Loucy (cell line): ENCODE measurements around the gene INPP5J.
"Not testable (repeated sequence)": the region's sequence is repeated elsewhere in the genome, so short reads cannot be mapped to it uniquely, and the experiment has no call there.

Source experiments
- H2AFZ ChIP-seq: fragments of 200-600 bp; sonication (generic); 2 replicates; pipeline ENCODE4 v1.6.0; 2016; ENCODE audit warnings: antibody characterized with exemption, mild to moderate bottlenecking, low read length, moderate library complexity
- H3F3A ChIP-seq: fragments of 200-600 bp; 2 replicates; pipeline ENCODE4 v1.6.0; 2016; ENCODE audit warnings: antibody characterized with exemption, low read depth, mild to moderate bottlenecking
- H3K27me3 ChIP-seq: fragments of 200-600 bp; sonication (generic); 2 replicates; pipeline ENCODE4 v1.6.1; 2014; ENCODE audit warnings: low read length, mild to moderate bottlenecking; ENCODE audit not compliant: insufficient read depth, poor library complexity, severe bottlenecking
- H3K36me3 ChIP-seq: fragments of 200-600 bp; sonication (generic); 2 replicates; pipeline ENCODE4 v1.6.1; 2016; ENCODE audit warnings: low read length; ENCODE audit not compliant: insufficient read depth
- H3K4me1 ChIP-seq: fragments of 200-600 bp; sonication (generic); 2 replicates; pipeline ENCODE4 v1.5.1; 2014; ENCODE audit warnings: low read length, mild to moderate bottlenecking; ENCODE audit not compliant: insufficient read depth, poor library complexity, severe bottlenecking
- H3K4me2 ChIP-seq: fragments of 200-600 bp; sonication (generic); 2 replicates; pipeline ENCODE4 v1.6.0; 2014; ENCODE audit warnings: antibody characterized with exemption, low read length, low read depth, mild to moderate bottlenecking; ENCODE audit not compliant: poor library complexity, severe bottlenecking
- H3K4me3 ChIP-seq: fragments of 200-600 bp; sonication (generic); 2 replicates; pipeline ENCODE4 v1.5.1; 2014; ENCODE audit warnings: low read length, mild to moderate bottlenecking, mixed read lengths; ENCODE audit not compliant: poor library complexity, severe bottlenecking
- H3K79me2 ChIP-seq: fragments of 200-600 bp; sonication (generic); 2 replicates; pipeline ENCODE4 v1.6.1; 2014; ENCODE audit warnings: low read length; ENCODE audit not compliant: insufficient read depth
- H3K9ac ChIP-seq: fragments of 200-600 bp; sonication (generic); 2 replicates; pipeline ENCODE4 v1.6.0; 2014; ENCODE audit warnings: mild to moderate bottlenecking, low read depth, low read length, moderate library complexity; ENCODE audit not compliant: poor library complexity, severe bottlenecking
- H3K9me2 ChIP-seq: fragments of 200-600 bp; sonication (generic); replicated peaks from 2 replicates; pipeline ENCODE4 v1.6.1; 2016; ENCODE audit warnings: low read depth, low read length, mixed read lengths
- H3K9me3 ChIP-seq: fragments of 200-600 bp; sonication (generic); 2 replicates; pipeline ENCODE4 v1.6.1; 2014; ENCODE audit warnings: mild to moderate bottlenecking, antibody characterized with exemption, low read length, low read depth; ENCODE audit not compliant: insufficient read depth
- H4K20me1 ChIP-seq: fragments of 200-600 bp; sonication (generic); 2 replicates; pipeline ENCODE4 v1.6.0; 2014; ENCODE audit warnings: antibody characterized with exemption, low read length, mild to moderate bottlenecking; ENCODE audit not compliant: insufficient read depth, poor library complexity, severe bottlenecking
- CTCF ChIP-seq: fragments of 200-600 bp; sonication (generic); conservative IDR thresholded peaks from 2 replicates; pipeline ENCODE4 v1.5.1; 2014; ENCODE audit warnings: mild to moderate bottlenecking, antibody characterized with exemption, low read length
- EZH2phosphoT487 ChIP-seq: fragments of 200-600 bp; IDR thresholded peaks from 2 replicates; pipeline ENCODE4 v1.6.1; 2018; ENCODE audit warnings: antibody characterized with exemption, mild to moderate bottlenecking, moderate library complexity, borderline replicate concordance

The INPP5J gene

DNA sequence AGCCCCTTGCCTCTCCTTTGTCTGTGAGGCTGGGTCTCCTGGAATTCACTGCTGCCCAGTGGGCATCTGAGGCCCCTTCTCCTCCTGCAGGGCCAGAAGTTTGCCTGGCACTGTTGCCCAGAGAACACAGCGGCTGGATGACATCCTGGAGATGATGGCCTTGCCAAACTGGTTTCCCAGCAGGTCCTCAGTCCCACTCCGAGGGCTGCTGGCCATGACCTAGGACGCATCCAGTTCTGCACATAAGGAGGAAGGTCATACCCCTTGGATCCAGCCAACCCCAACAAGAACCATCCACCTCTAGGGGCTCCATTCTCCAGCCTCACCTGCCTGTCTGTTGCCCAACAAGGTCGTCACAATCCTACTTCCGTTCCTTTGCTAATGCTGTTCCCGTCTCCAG lies 45.1 kb upstream of the INPP5J start:
- no peaks in the 10 kb centered on the region for H3K36me3 ChIP-seq
- H3K4me2 ChIP-seq: no peak overlapping the region
- H3K4me3 ChIP-seq: no peak overlapping the region
- no peak overlapping the region for H3K9ac ChIP-seq
- H3K9me2 ChIP-seq: no peaks in the 10 kb centered on the region
- H3F3A ChIP-seq: no peaks in the 10 kb centered on the region
- no peak overlapping the region for H2AFZ ChIP-seq
- peaks cover 14% of the 10 kb centered on the region for H3K79me2 ChIP-seq
- TF ChIP-seq CTCF (no peak), EZH2phosphoT487 (no peak)
- no peaks in the 10 kb centered on the region for H3K9me3 ChIP-seq
- H4K20me1 ChIP-seq: peaks cover 13% of the 10 kb centered on the region
- H3K4me1 ChIP-seq: peaks cover 11% of the 10 kb centered on the region
- no peaks in the 10 kb centered on the region for H3K27me3 ChIP-seq

DNA sequence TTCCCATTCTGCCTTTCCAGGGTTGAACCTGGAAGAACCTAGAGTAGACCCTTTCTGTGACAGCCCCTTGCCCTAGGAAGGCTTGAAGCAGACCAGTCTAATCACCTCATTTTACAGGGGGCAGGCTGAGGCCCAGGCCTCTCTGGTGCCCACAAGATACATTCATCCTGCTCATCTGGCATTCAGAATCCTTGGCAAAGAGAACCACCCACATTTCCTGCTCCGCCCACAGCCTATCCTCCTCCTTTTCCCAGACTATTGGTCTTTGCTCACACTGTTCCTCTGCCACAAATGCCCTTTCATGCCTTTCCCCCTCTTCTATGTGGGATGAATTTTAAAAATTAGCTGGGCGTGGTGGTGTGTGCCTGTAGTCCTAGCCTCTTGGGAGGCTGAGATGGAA lies 44.4 kb upstream of the INPP5J start:
- Histone ChIP-seq H3K4me1 (peaks cover 18% of the 10 kb centered on the region), H4K20me1 (peaks cover 18% of the 10 kb centered on the region), H3K79me2 (peaks cover 21% of the 10 kb centered on the region)
- H2AFZ ChIP-seq, H3K9me2 ChIP-seq, H3K4me3 ChIP-seq, H3K9me3 ChIP-seq, H3K9ac ChIP-seq, H3K4me2 ChIP-seq, H3F3A ChIP-seq, H3K36me3 ChIP-seq, H3K27me3 ChIP-seq: not testable (repeated sequence)

GRCh38 chr22:31079095-31079642 lies 43.6 kb upstream of the INPP5J start:
- H3K27me3 ChIP-seq: no peaks in the 10 kb centered on the region
- H3K4me1 ChIP-seq: peaks cover 24% of the 10 kb centered on the region
- no peak overlapping the region for H3K9ac ChIP-seq
- H3K9me2 ChIP-seq: no peaks in the 10 kb centered on the region
- H4K20me1 ChIP-seq: peaks cover 18% of the 10 kb centered on the region
- H3K36me3 ChIP-seq: no peaks in the 10 kb centered on the region
- no peak overlapping the region for H3K4me2 ChIP-seq
- no peaks in the 10 kb centered on the region for H3K9me3 ChIP-seq
- no peaks in the 10 kb centered on the region for H3F3A ChIP-seq
- H3K79me2 ChIP-seq: peaks cover 29% of the 10 kb centered on the region
- H3K4me3 ChIP-seq: no peak overlapping the region
- H2AFZ ChIP-seq: no peak overlapping the region
- no peak for TF ChIP-seq EZH2phosphoT487
- TF ChIP-seq CTCF: no peak

DNA sequence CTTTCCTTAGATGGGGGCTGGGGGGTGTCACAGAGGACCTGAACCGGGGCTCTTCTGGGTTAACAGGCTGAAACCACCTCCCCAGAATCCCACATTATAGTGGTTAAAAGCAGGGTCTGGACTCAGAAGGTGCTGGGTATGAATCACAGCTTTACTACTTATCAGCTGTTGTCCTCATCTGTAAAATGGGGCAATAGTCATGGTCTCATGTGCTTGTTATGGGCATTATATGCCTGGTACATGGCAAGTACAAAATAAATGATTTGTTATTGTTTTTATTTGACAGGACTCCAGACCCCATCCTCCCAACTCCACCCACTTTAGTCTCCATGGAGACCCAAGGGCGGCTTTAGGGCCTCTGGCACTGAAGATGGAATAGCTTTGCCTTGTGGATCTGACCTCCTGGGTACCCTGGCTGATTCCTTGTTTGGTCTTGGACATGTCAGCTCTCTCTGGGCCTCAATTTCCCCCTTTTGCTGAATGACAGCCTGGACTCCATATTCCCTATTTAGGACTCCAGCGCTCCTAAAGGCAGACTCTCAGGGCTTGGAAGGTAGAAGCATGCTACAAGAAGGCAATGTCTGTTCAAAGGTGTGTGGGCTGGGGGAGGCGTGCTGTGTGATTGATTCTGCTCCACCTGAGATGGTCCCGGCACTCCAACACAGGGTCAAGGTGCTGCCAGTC lies 42.5 kb upstream of the INPP5J start:
- H3K9me2 ChIP-seq: no peaks in the 10 kb centered on the region
- no peaks in the 10 kb centered on the region for H3K27me3 ChIP-seq
- TF ChIP-seq CTCF (no peak), EZH2phosphoT487 (no peak)
- H3K4me2 ChIP-seq: peak overlapping the region; percentile 91
- peaks cover 33% of the 10 kb centered on the region for H3K79me2 ChIP-seq
- H3K36me3 ChIP-seq: no peaks in the 10 kb centered on the region
- no peaks in the 10 kb centered on the region for H3K9me3 ChIP-seq
- H3K4me3 ChIP-seq: peak overlapping the region; percentile 98
- H3K9ac ChIP-seq: peak overlapping the region; percentile 84
- no peaks in the 10 kb centered on the region for H3F3A ChIP-seq
- peaks cover 18% of the 10 kb centered on the region for H4K20me1 ChIP-seq
- H3K4me1 ChIP-seq: peaks cover 28% of the 10 kb centered on the region
- H2AFZ ChIP-seq: peak overlapping the region; percentile 90
